Mammary epithelial cell (primary cell): ENCODE results near the gene JAM3.

Source experiments
- EZH2 ChIP-seq: IDR thresholded peaks from 2 replicates; pipeline ENCODE4 v1.6.1; 2012; ENCODE audit warnings: low read length, inconsistent platforms, borderline replicate concordance
- TF ChIP-seq, protein P1 (sequence below), 2 donors: IDR thresholded peaks in 1 of 2; conservative IDR thresholded peaks in 1 of 2; 2 replicates each; pipeline ENCODE4 v1.5.1; 2011 to 2012; ENCODE audit warnings: inconsistent platforms in 2 of 2, low read length in 2 of 2, mild to moderate bottlenecking in 2 of 2, control low read depth in 1 of 2, low read depth in 1 of 2; ENCODE audit not compliant: insufficient read depth in 1 of 2; ENCODE audit errors: extremely low read depth in 1 of 2

DNA sequence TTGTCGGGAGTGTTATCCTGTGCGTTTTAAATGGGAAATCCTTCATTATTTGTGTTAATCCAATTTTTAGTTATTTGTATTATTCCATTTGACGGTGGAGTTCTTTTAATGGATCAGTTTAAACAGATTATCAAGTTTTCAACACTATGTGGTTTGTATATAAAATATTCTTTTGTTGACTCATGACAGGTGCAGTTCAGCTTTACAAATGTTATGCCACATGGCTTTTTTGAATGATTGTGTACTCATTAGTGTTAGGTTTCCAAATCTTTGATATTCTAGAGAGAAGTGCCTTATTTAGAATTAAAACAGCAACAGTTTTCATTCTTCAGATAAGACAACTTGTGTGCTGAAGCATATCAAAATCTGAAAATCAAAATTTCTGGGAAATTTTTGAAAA lies 2.4 kb downstream of the JAM3 start:
- TF ChIP-seq, protein P1, sequence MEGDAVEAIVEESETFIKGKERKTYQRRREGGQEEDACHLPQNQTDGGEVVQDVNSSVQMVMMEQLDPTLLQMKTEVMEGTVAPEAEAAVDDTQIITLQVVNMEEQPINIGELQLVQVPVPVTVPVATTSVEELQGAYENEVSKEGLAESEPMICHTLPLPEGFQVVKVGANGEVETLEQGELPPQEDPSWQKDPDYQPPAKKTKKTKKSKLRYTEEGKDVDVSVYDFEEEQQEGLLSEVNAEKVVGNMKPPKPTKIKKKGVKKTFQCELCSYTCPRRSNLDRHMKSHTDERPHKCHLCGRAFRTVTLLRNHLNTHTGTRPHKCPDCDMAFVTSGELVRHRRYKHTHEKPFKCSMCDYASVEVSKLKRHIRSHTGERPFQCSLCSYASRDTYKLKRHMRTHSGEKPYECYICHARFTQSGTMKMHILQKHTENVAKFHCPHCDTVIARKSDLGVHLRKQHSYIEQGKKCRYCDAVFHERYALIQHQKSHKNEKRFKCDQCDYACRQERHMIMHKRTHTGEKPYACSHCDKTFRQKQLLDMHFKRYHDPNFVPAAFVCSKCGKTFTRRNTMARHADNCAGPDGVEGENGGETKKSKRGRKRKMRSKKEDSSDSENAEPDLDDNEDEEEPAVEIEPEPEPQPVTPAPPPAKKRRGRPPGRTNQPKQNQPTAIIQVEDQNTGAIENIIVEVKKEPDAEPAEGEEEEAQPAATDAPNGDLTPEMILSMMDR (conservative IDR thresholded peaks at IDR 0.05 in 1 of 2, IDR thresholded peaks at IDR 0.05 in 1 of 2; ENCODE audit: extremely low read depth in 1 of 2, insufficient read depth in 1 of 2, low read depth in 1 of 2, low read length in 2 of 2), result no peak
- no peak for TF ChIP-seq EZH2
